Measurements from ENCODE around the gene TCP11. TPM values are rescaled to one million over a fixed set of nuclear protein-coding genes. Genes with fewer than 3 reads are reported as not detected.
A peak's percentile ranks its signal among the peaks of the same experiment; 100 is the strongest.

The TCP11 gene
- total RNA-seq, 3 donors from 2014 or later, result 0.32 to 0.66 TPM; not detected in 1

GRCh38 chr6:35105078-35105477 is 36.1 kb downstream of the TCP11 start:
- H3K27me3 ChIP-seq, result no peaks in the 10 kb centered on the region
- TF ChIP-seq POLR2A (IDR thresholded peaks at IDR 0.05) (no peak), POLR2AphosphoS5 (IDR thresholded peaks at IDR 0.05) (no peak), CTCF (IDR thresholded peaks at IDR 0.05) (no peak)

GRCh38 chr6:35099116-35099515 is 42.0 kb downstream of the TCP11 start:
- no peaks in the 10 kb centered on the region for H3K36me3 ChIP-seq
- no peak overlapping the region for H3K27ac ChIP-seq
- no peaks in the 10 kb centered on the region for H3K27me3 ChIP-seq
- DNase-seq (ENCODE audit: low spot score in 2 of 2), result no peak
- H3K4me3 ChIP-seq, result no peak overlapping the region
- no peak for TF ChIP-seq CTCF (IDR thresholded peaks at IDR 0.05)
- no peak for TF ChIP-seq POLR2AphosphoS5 (IDR thresholded peaks at IDR 0.05)
- TF ChIP-seq POLR2A (IDR thresholded peaks at IDR 0.05), result no peak
- no peaks in the 10 kb centered on the region for H3K4me1 ChIP-seq
- intact Hi-C loops (cut with DNase I; ENCODE audit: low total_unique reads), result loop anchor here (5.0 kb wide), 1 partner anchor 1447 kb away; no protein-coding TSS in a partner anchor
- H3K9me3 ChIP-seq, result no peaks in the 10 kb centered on the region

More at GRCh38 chr6:35105078-35105477, 36.1 kb downstream of the TCP11 start:
- intact Hi-C loops (cut with DNase I; ENCODE audit: low total_unique reads), result no loop called here
- H3K9me3 ChIP-seq, result no peaks in the 10 kb centered on the region
- DNase-seq (ENCODE audit: low spot score in 2 of 2), result no peak
- no peaks in the 10 kb centered on the region for H3K4me1 ChIP-seq
- H3K4me3 ChIP-seq, result no peak overlapping the region
- H3K27ac ChIP-seq, result no peak overlapping the region
- no peaks in the 10 kb centered on the region for H3K36me3 ChIP-seq

- TF ChIP-seq POLR2AphosphoS5 (IDR thresholded peaks at IDR 0.05), result no peak
- no peak for TF ChIP-seq CTCF (IDR thresholded peaks at IDR 0.05)
- TF ChIP-seq POLR2A (IDR thresholded peaks at IDR 0.05), result no peak
- Histone ChIP-seq H3K36me3 (no peaks in the 10 kb centered on the region), H3K4me3 (no peak overlapping the region), H3K9me3 (no peaks in the 10 kb centered on the region), H3K4me1 (no peaks in the 10 kb centered on the region), H3K27ac (peak overlapping the region in 1 of 2 donors; percentile 26), H3K27me3 (no peaks in the 10 kb centered on the region)
- no peak for DNase-seq (ENCODE audit: low spot score in 2 of 2)
- intact Hi-C loops (cut with DNase I; ENCODE audit: low total_unique reads), result loop anchor here (5.0 kb wide), 1 partner anchor 1444 kb away; no protein-coding TSS in a partner anchor
Observed at GRCh38 chr6:35096129-35096862, 44.8 kb downstream of the TCP11 start.

GRCh38 chr6:35094183-35094582 is 47.0 kb downstream of the TCP11 start:
- TF ChIP-seq CTCF (IDR thresholded peaks at IDR 0.05), result no peak
- TF ChIP-seq POLR2AphosphoS5 (IDR thresholded peaks at IDR 0.05), result no peak
- no peak for TF ChIP-seq POLR2A (IDR thresholded peaks at IDR 0.05)
- Histone ChIP-seq H3K27ac (no peak overlapping the region), H3K27me3 (no peaks in the 10 kb centered on the region), H3K9me3 (no peaks in the 10 kb centered on the region), H3K4me3 (no peak overlapping the region), H3K36me3 (no peaks in the 10 kb centered on the region), H3K4me1 (no peaks in the 10 kb centered on the region)
- intact Hi-C loops (cut with DNase I; ENCODE audit: low total_unique reads), result no loop called here
- DNase-seq (ENCODE audit: low spot score in 2 of 2), result no peak

- Histone ChIP-seq H3K4me3 (no peak overlapping the region), H3K9me3 (no peaks in the 10 kb centered on the region), H3K27me3 (no peaks in the 10 kb centered on the region), H3K4me1 (no peaks in the 10 kb centered on the region), H3K27ac (no peak overlapping the region), H3K36me3 (no peaks in the 10 kb centered on the region)
- DNase-seq (ENCODE audit: low spot score in 2 of 2), result no peak
- TF ChIP-seq POLR2AphosphoS5 (IDR thresholded peaks at IDR 0.05) (no peak), POLR2A (IDR thresholded peaks at IDR 0.05) (no peak), CTCF (IDR thresholded peaks at IDR 0.05) (no peak)
- intact Hi-C loops (cut with DNase I; ENCODE audit: low total_unique reads), result no loop called here
Observed at GRCh38 chr6:35093783-35094182, 47.4 kb downstream of the TCP11 start.
